Fibroblast of skin of abdomen (primary cell): Measurements from ENCODE around the gene IFNL1.
"Not testable (repeated sequence)": the region's sequence is repeated elsewhere in the genome, so short reads cannot be mapped to it uniquely, and the experiment has no call there.

Source experiments
- DNase-seq: peaks from one replicate; pipeline ENCODE4 v3.0.0-alpha.2; 2013

IFNL1 gene

GRCh38 chr19:39270036-39270871 lies 26.0 kb upstream of the IFNL1 start:
- DNase-seq = no peak

GRCh38 chr19:39273859-39274258 lies 22.3 kb upstream of the IFNL1 start:
- not testable (repeated sequence) for DNase-seq

DNA sequence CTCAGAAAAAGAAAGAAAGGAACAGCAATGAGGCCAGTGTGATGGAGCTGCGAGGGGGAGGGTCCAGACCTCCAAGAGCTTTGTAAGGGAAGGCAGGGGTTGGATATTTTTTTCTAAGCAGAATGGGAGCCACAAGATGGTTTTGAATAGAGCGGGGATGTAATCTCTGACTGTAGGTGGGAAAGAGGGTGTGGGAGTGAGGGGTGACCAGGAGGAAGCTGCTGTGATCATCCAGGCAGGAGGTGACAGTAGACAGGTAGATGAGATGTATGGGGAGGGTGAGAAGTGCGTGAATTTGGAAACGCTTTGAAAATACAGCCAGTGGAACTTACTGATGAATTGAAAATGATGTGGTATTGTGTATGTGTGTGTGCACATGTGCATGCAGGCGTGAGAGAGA lies 20.6 kb upstream of the IFNL1 start:
- DNase-seq = no peak

DNA sequence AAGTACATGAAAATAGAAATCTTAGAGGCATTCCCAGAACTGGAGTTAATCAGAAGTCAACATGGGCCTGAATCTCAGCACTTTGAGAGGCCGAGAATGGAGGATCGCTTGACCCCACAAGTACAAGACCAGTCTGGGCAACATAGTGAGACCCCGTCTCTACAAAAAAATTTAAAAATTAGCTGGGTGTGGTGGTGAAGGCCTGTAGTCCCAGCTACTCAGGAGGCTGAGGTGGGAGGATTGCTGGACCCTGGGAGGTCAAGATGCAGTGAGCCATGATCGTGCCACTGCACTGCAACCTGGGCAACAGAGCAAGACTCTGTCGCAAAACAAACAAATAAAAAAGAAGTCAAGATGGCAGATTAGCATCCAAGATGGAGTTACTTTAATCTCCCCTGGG lies 19.5 kb upstream of the IFNL1 start:
- DNase-seq = no peak

DNA sequence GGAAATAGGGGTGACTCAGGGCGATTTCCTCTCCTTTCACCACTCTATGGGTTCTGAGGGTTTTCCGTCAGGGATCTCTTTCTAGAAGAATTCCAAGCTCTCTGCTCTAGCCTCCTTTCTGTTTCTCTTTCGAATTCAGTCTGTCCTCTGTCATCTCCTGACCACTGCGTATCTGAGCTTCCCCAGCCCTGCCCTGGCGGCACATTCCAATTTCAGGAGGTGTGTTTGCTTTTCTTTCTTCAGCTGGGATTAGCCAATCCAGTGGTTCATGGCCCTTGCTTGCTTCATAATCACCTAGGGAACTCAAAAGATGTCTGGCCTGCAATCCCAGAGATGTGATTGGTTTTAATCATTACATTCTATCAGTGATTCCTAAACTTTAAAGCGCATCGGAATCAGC lies 18.6 kb upstream of the IFNL1 start:
- no peak for DNase-seq

DNA sequence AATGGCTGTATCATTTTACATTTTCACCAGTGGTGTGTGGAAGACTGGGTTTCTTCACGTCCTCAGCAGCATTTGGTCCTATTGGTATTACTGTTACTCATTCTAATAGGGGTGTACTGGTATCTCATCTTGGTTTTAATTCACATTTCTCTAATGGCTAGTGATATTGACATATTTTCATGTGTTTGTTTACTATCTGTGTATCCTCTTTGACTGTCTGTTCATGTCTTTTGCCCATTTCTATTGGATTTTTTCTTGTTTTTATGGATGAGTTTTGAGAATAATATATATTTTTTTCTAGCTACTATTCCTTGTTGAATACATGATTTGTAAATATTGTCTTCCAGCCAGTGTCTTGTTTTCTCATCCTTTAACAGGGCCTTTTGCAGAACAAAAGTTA lies 14.2 kb upstream of the IFNL1 start:
- DNase-seq = no peak

DNA sequence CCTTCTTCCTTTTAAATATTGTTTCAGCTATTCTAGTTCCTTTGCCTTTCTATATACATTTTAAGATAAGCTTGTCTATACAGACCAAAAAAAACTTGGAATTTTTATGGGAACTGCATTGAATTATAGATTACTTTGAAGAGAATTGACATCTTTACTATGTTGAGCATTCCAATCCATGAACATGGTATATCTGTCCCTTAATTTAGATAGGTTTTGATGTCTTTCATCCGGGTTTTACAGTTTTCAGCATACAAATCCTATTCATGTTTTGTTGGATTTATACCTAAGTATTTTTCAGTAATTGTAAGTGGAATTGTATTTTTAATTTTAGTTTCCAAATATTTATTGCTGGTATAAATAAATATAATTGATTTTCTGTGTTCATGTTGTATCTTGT lies 12.2 kb upstream of the IFNL1 start:
- no peak for DNase-seq

GRCh38 chr19:39293394-39293793 lies 2.8 kb upstream of the IFNL1 start:
- DNase-seq = no peak

- DNase-seq = no peak
Observed at GRCh38 chr19:39296906-39297305, 699 bp downstream of the IFNL1 start.

- no peak for DNase-seq
Observed at GRCh38 chr19:39297931-39298634, 1.9 kb downstream of the IFNL1 start.

- DNase-seq = no peak
Observed at GRCh38 chr19:39299404-39299803, 3.2 kb downstream of the IFNL1 start.

DNA sequence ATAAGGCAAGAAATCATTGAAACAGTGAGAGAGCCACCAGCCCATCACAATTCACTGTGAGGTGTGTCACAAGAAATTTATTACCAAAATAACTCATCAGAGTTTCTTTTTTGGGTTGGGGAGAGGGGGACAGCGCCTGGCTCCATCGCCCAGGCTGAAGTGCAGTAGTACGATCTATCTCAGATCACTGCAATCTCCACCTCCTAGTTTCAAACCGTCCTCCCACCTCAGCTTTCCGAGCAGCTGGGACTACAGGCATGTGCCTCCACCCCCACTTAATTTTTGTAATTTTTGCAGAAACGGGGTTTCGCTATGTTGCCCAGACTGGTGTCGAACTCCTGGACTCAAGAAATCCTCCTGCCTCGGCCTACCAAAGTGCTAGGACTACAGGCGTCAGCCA lies 3.6 kb downstream of the IFNL1 start:
- DNase-seq = no peak

DNA sequence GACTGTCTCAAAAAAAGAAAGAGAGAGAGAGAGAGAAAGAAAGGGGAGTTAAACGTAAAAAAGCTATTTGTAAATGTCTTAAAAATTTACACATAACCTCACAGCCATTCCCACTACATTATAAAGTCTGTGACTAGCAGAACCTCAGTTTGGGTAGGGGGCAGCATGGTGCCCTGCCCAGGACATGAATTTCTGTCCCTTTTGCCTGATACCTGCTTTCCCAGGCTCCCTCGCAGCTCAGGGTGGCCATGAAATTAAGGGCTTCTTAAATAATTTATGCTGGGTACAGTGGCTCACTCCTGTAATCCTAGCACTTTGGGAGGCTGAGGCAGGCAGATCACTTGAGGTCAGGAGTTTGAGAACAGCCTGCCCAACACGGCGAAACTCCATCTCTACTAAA lies 4.8 kb downstream of the IFNL1 start:
- no peak for DNase-seq

- DNase-seq = no peak
Observed at GRCh38 chr19:39301562-39301961, 5.4 kb downstream of the IFNL1 start.

GRCh38 chr19:39303373-39304184 lies 7.4 kb downstream of the IFNL1 start:
- DNase-seq = no peak

DNA sequence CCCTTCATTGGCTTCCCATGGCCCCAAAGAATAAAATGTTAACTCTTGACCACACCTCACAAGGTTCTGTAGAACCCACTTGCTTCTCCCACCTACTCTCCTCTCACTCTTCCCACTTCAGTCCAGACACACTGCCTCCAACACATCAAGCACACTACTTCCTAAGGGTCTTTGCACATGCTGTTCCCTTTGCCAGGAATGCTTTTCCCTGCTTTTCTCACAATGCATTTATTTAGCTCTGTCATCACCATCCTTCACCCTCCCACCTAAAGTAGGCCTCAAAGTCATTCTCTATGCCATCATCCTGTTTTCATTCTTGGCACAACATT lies 7.9 kb downstream of the IFNL1 start:
- no peak for DNase-seq

- no peak for DNase-seq
Observed at GRCh38 chr19:39304701-39305571, 8.7 kb downstream of the IFNL1 start.

GRCh38 chr19:39306075-39306474 lies 9.9 kb downstream of the IFNL1 start:
- no peak for DNase-seq

DNA sequence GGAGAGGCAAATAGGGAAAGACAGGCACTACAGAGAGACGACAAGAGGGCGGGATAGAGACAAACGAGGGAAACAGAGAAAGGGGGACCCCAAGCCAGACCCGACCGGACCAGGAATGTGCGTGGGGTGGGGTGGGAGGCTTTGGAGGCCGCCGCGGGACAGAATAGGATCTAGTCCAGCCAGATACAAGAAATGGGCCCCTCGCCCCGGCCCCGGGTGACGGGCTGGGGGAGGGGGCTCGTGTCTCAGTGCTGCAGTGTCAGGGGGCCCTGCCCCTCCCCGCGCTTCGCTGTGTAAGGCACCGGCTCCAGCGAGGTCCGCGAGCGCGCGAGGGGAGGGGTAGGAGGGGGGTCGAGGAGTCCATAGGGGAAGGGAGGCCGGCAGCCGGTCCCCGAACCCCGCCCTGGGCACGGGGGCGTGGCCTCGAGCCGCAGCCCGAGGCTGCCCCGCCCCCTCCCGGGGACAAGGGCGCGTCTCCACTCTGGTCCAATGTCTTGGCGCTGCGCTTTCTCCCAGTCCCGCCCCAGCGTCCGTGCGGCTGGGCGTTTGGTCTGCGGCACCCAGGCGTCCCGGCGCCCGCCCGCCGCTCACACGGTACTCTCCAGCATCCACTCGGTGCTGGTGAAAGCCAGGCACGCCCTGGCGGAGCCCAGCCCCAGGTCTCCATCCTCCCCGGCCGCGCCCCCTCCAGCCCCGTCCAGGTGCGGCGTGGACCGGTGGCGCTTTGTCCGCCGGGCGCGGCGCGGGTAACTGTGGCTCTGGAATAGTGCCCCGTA lies 11.0 kb downstream of the IFNL1 start:
- DNase-seq = no peak

DNA sequence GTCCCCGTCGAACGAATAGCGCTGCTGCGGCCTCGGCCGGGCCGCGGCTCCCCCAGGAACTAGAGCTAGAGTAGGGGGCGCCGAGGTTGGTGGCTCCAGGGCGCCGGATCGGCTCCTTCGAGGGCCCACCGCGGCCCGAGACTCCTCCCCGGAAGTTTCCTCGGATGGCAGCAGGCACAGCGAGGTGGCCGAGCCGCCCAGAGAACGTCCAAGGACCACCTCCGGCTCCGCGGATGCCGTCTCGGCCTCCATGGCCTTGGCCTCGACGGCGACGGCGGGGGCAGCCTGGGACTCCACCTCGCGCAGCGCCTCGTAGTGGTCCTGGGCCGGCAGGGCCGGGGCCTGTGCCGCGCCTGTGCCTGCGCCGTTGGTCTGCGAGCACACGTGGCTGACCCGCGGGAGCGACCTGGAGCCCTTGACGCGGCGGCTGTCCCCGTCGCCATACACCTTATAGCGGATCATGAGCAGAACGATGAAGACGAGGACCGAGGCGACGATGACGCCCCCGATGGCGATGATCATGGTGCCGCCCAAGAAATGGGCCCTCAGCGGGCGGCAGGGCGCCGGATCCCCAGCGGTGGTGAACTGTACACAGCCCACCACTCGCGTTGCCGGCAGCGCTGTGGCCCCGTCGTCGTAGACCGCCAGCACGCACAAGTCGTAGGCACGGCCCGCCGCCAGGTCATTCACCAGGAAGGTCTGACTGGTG lies 11.8 kb downstream of the IFNL1 start:
- no peak for DNase-seq
